ENCODE results near the gene DPH3.

- TF ChIP-seq CTCF (IDR thresholded peaks at IDR 0.05), result no peak
- TF ChIP-seq POLR2A (IDR thresholded peaks at IDR 0.05), result no peak
Measured at GRCh38 chr3:16216373-16216935, 48.3 kb downstream of the DPH3 start.
